ENCODE results near the gene IFI44L.

IFI44L gene

GRCh38 chr1:78591971-78592370, 28.3 kb upstream of the IFI44L start:
- no peaks in the 10 kb centered on the region for H3K9me3 ChIP-seq
- H3K4me1 ChIP-seq (ENCODE audit: control insufficient read depth in 1 of 2, insufficient read depth in 1 of 2, low read depth in 1 of 2, low read length in 1 of 2), result no peaks in the 10 kb centered on the region
- H3K4me3 ChIP-seq (ENCODE audit: low read depth in 1 of 2, low read length in 1 of 2), result no peak overlapping the region
- no peaks in the 10 kb centered on the region for H3K27me3 ChIP-seq
- H3K27ac ChIP-seq, result no peak overlapping the region
- H3K36me3 ChIP-seq, result no peaks in the 10 kb centered on the region
- no peak for TF ChIP-seq CTCF (IDR thresholded peaks at IDR 0.05)

GRCh38 chr1:78599294-78599693, 21.0 kb upstream of the IFI44L start:
- Histone ChIP-seq H3K36me3 (no peaks in the 10 kb centered on the region), H3K4me3 (ENCODE audit: low read depth in 1 of 2, low read length in 1 of 2) (no peak overlapping the region), H3K27me3 (no peaks in the 10 kb centered on the region), H3K4me1 (ENCODE audit: control insufficient read depth in 1 of 2, insufficient read depth in 1 of 2, low read depth in 1 of 2, low read length in 1 of 2) (no peaks in the 10 kb centered on the region), H3K9me3 (no peaks in the 10 kb centered on the region), H3K27ac (no peak overlapping the region)
- TF ChIP-seq CTCF (IDR thresholded peaks at IDR 0.05), result no peak

- Histone ChIP-seq H3K36me3 (no peaks in the 10 kb centered on the region), H3K9me3 (no peaks in the 10 kb centered on the region), H3K4me1 (ENCODE audit: control insufficient read depth in 1 of 2, insufficient read depth in 1 of 2, low read depth in 1 of 2, low read length in 1 of 2) (no peaks in the 10 kb centered on the region), H3K4me3 (ENCODE audit: low read depth in 1 of 2, low read length in 1 of 2) (no peak overlapping the region), H3K27ac (no peak overlapping the region), H3K27me3 (no peaks in the 10 kb centered on the region)
- no peak for TF ChIP-seq CTCF (IDR thresholded peaks at IDR 0.05)
These were observed 19.2 kb upstream of the IFI44L start for GRCh38 chr1:78601068-78601467.

GRCh38 chr1:78603206-78603605, 17.0 kb upstream of the IFI44L start:
- Histone ChIP-seq H3K9me3 (no peaks in the 10 kb centered on the region), H3K4me3 (ENCODE audit: low read depth in 1 of 2, low read length in 1 of 2) (no peak overlapping the region), H3K36me3 (no peaks in the 10 kb centered on the region), H3K27ac (no peak overlapping the region), H3K4me1 (ENCODE audit: control insufficient read depth in 1 of 2, insufficient read depth in 1 of 2, low read depth in 1 of 2, low read length in 1 of 2) (no peaks in the 10 kb centered on the region), H3K27me3 (no peaks in the 10 kb centered on the region)
- TF ChIP-seq CTCF (IDR thresholded peaks at IDR 0.05), result no peak

- H3K4me1 ChIP-seq (ENCODE audit: control insufficient read depth in 1 of 2, insufficient read depth in 1 of 2, low read depth in 1 of 2, low read length in 1 of 2), result no peaks in the 10 kb centered on the region
- no peaks in the 10 kb centered on the region for H3K36me3 ChIP-seq
- no peak overlapping the region for H3K4me3 ChIP-seq (ENCODE audit: low read depth in 1 of 2, low read length in 1 of 2)
- no peak overlapping the region for H3K27ac ChIP-seq
- TF ChIP-seq CTCF (IDR thresholded peaks at IDR 0.05), result no peak
- H3K9me3 ChIP-seq, result no peaks in the 10 kb centered on the region
- no peaks in the 10 kb centered on the region for H3K27me3 ChIP-seq
These were observed 15.6 kb upstream of the IFI44L start for GRCh38 chr1:78604643-78605042.

- Histone ChIP-seq H3K9me3 (no peaks in the 10 kb centered on the region), H3K4me1 (ENCODE audit: control insufficient read depth in 1 of 2, insufficient read depth in 1 of 2, low read depth in 1 of 2, low read length in 1 of 2) (no peaks in the 10 kb centered on the region), H3K27ac (no peak overlapping the region), H3K27me3 (no peaks in the 10 kb centered on the region), H3K4me3 (ENCODE audit: low read depth in 1 of 2, low read length in 1 of 2) (no peak overlapping the region), H3K36me3 (no peaks in the 10 kb centered on the region)
- TF ChIP-seq CTCF (IDR thresholded peaks at IDR 0.05), result no peak
These were observed 14.0 kb upstream of the IFI44L start for GRCh38 chr1:78606274-78606673.

Data from neutrophil (primary cell).